B cell (primary cell): ENCODE data around the gene ARL5A. TPM values are rescaled to one million over a fixed set of nuclear protein-coding genes. Genes with fewer than 3 reads are reported as not detected.

Experiments used
- polyA plus RNA-seq: library from polyadenylated mRNA; depleted of rRNA; stranded (reverse); fragments of >200 nt; gene quantifications from 2 replicates; pipeline ENCODE4 v1.2.3, GENCODE V29; 2012
- total RNA-seq, 2 donors: library from RNA; stranded (reverse); fragments of 120-200 nt in 1 of 2; gene quantifications; 1 replicate in 1 of 2; 2 replicates in 1 of 2; pipeline versions ENCODE4 v1.2.3 to v1.2.4, GENCODE V29; 2013 to 2022

Gene ARL5A
- total and polyA plus RNA-seq, 2 donors (not counting 1 experiment from before 2014, with no cell fraction given): 18.2 to 54.1 TPM

Other genes starting within 250 kb of the ARL5A start
- 3.6 and 5.1 TPM in 2 replicates for gene NEB, start 93.9 kb downstream of the ARL5A start, total RNA-seq
- 4.0 and 4.6 TPM in 2 replicates for gene NEB, start 93.9 kb downstream of the ARL5A start, polyA plus RNA-seq